H7 (cell line): ENCODE results near the gene MAFB. TPM values are rescaled to one million over a fixed set of nuclear protein-coding genes. Genes with fewer than 3 reads are reported as not detected.
A peak's percentile ranks its signal among the peaks of the same experiment; 100 is the strongest.

Source experiments
- DNase-seq: peaks from one replicate; pipeline ENCODE4 v3.0.0; 2012
- H3K27me3 ChIP-seq: 2 replicates; pipeline ENCODE4 v1.6.0; 2011; ENCODE audit warnings: mild to moderate bottlenecking, low read length; ENCODE audit not compliant: control insufficient read depth, insufficient read depth
- H3K36me3 ChIP-seq: replicated peaks from 2 replicates; pipeline ENCODE4 v1.5.1; 2011; ENCODE audit warnings: low read length; ENCODE audit not compliant: control insufficient read depth, insufficient read depth
- H3K4me3 ChIP-seq: 2 replicates; pipeline ENCODE4 v1.5.1; 2011; ENCODE audit warnings: low read depth, mild to moderate bottlenecking, control low read depth, low read length, moderate library complexity; ENCODE audit not compliant: insufficient read depth
- total RNA-seq: library from RNA; depleted of rRNA; stranded (reverse); fragments of >200 nt; shearing (Covaris generic); gene quantifications from 2 replicates; pipeline ENCODE4 v1.2.3, GENCODE V29; 2014

MAFB gene
- total RNA-seq, 1 experiment from 2014 or later: 2.4 TPM

DNA sequence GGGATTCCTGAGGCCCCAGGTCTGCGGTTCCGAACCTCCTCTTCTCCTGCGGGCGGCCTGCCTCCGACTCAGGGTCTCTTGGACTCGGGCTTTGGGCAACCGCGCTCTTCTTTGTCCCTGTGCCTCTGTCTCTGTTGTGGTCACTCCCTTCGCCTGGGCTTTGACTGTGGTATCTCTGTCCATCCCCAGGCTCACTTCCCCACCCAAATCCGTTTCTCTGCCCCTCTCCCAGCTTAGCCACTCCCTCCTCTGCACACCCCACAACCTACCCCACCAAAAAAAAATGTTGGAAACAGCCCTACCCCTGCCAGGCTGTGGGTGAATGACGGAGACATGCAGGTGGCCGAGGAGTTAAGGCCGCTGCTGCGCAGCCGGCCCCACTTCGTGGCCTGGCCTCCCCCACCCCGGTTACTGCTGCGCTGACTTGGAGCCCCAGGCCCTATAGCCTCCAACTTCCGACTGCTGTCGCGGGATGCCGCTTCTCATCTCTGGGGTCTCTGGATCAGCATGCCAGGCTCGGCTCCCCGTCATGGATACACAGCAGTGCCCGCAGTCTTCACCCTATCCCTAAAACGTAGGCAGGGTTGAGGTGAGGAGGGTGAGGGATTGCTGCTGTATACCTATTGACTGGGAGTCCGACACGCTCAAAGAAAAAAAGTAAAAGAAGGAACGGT is 2.7 kb upstream of the MAFB start:
- Histone ChIP-seq H3K27me3 (peaks cover 91% of the 10 kb centered on the region), H3K36me3 (no peaks in the 10 kb centered on the region), H3K4me3 (peak overlapping the region; percentile 9; the same call in 1 of the 2 replicates)
- DNase-seq: peak; percentile 67

GRCh38 chr20:40690836-40691565 is 2.0 kb upstream of the MAFB start:
- H3K36me3 ChIP-seq: no peaks in the 10 kb centered on the region
- peaks cover 97% of the 10 kb centered on the region for H3K27me3 ChIP-seq
- peak overlapping the region; percentile 45 for H3K4me3 ChIP-seq
- peak; percentile 62 for DNase-seq

- DNase-seq: peak; percentile 94
- Histone ChIP-seq H3K27me3 (peaks cover 97% of the 10 kb centered on the region), H3K4me3 (peak overlapping the region; percentile 57), H3K36me3 (no peaks in the 10 kb centered on the region)
Observed at GRCh38 chr20:40689943-40690835, 1.2 kb upstream of the MAFB start.

DNA sequence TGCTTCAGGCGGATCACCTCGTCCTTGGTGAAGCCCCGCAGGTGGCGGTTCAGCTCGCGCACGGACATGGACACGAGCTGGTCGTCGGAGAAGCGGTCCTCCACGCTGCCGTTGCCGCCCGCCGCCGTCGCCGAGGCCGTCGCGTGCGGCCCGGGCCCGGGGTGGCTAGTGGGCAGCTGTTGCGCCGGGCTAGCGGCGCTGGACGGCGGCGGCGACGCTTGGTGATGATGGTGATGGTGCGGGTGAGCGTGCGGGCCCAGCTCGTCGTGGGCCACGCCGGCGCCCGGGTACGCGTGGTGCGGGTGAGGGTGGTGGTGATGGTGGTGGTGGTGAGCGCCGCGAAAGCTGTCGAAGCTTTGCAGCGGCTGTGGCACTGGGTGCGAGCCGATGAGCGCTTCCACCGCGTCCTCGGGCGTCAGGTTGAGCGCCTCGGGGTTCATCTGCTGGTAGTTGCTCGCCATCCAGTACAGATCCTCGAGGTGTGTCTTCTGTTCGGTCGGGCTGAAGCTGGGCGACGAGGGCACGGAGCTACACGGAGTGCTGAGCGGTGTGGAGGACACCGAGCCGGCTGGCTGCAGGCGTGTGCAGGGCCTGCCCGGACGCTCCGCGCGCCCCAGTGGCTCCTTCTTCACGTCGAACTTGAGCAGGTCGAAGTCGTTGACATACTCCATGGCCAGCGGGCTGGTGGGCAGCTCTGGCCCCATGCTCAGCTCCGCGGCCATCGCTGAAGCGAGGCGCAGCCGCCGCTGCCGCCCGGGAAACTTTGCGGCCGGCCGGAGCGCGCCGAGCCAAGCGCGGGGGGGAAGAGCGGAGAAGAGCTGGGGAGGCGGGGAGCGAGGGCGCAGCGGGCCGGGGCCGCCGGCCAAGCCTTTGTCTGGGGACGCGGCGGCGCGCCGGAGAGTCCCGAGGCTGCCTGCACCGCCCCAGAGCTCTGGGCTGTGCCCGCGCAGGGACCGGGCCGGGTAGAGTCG is 622 bp downstream of the MAFB start:
- Histone ChIP-seq H3K27me3 (peaks cover 97% of the 10 kb centered on the region), H3K4me3 (peak overlapping the region; percentile 57), H3K36me3 (no peaks in the 10 kb centered on the region)
- no peak for DNase-seq

- Histone ChIP-seq H3K27me3 (peaks cover 97% of the 10 kb centered on the region), H3K36me3 (no peaks in the 10 kb centered on the region), H3K4me3 (peak overlapping the region; percentile 57)
- DNase-seq: peak; percentile 77
Observed at GRCh38 chr20:40687384-40688128, 1.5 kb downstream of the MAFB start.

GRCh38 chr20:40686893-40687292 is 2.1 kb downstream of the MAFB start:
- DNase-seq: peak; percentile 52
- Histone ChIP-seq H3K36me3 (no peaks in the 10 kb centered on the region), H3K27me3 (peaks cover 97% of the 10 kb centered on the region), H3K4me3 (peak overlapping the region; percentile 57)

- Histone ChIP-seq H3K27me3 (peaks cover 97% of the 10 kb centered on the region), H3K4me3 (no peak overlapping the region), H3K36me3 (no peaks in the 10 kb centered on the region)
- DNase-seq: peak; percentile 54
Observed at GRCh38 chr20:40686434-40686882, 2.6 kb downstream of the MAFB start.

DNA sequence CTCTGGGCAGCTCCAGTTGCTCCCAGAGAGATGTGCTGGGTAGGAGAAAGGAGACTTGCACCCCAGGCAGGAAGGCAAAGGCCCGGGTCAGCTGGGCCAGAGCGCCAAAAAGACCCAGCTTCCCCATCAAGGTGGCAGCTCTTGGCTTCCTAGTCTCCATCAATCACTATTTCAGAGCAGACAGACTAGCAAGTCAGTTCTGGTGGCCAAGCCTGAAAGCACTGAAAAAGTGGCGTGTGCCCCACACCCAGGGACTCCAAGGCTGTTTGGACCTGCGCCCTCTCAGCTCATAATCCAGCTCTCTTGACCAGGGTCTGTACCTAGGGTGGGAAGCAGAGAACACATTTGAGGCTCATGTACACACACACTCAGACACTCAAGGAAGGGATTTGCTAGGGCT is 3.7 kb downstream of the MAFB start:
- peaks cover 96% of the 10 kb centered on the region for H3K27me3 ChIP-seq
- H3K4me3 ChIP-seq: no peak overlapping the region
- no peak for DNase-seq
- no peaks in the 10 kb centered on the region for H3K36me3 ChIP-seq

GRCh38 chr20:40683894-40684268 is 5.2 kb downstream of the MAFB start:
- no peaks in the 10 kb centered on the region for H3K36me3 ChIP-seq
- DNase-seq: no peak
- peaks cover 94% of the 10 kb centered on the region for H3K27me3 ChIP-seq
- H3K4me3 ChIP-seq: no peak overlapping the region

- H3K36me3 ChIP-seq: no peaks in the 10 kb centered on the region
- peaks cover 92% of the 10 kb centered on the region for H3K27me3 ChIP-seq
- peak; percentile 76 for DNase-seq
- H3K4me3 ChIP-seq: peak overlapping the region; percentile 28
Observed at GRCh38 chr20:40683221-40683893, 5.7 kb downstream of the MAFB start.

DNA sequence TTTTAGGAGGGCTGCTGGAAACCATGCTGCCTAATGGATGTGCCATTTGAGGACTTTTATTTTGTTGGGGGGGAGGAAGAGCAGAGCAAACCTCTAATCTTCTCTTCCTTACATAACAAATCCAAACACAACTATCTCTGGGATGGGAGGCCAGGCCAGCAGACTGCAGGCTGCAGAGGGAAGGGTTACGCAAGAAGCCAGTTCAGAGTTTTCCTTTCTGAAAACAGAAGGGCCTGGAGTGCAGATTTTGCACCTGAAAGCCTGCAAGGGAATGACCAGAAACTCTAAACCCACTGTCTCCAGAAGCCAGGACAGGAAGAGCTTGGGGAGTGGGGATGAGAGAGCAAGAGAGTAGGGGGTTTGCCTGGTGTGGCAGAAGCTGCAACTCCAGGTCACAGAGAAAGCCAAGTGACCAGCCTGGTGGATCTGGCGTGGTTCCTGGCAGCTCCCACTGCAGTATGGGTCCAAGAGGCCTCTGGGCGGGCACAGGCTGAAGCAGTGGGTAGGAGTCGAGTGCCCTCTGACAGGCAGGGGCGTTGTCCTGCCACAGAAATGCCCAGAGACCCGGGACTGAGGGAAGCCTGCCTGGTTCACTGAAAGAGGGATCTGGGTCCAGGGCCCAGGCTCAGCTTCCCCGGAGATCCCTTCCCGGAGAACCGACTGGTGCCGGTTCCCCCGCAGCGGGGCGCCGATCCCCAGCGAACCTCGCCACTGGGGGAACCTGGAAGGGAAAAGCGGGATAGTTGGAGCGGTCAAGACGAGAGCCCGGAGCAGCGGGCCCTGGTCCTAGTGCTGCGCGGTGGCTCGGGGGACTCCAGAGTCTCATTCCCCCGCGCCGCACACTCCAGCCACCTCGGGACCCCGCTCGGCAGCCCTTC is 6.7 kb downstream of the MAFB start:
- DNase-seq: peak; percentile 72
- H3K36me3 ChIP-seq: no peaks in the 10 kb centered on the region
- H3K27me3 ChIP-seq: peaks cover 82% of the 10 kb centered on the region
- H3K4me3 ChIP-seq: peak overlapping the region; percentile 16; the same call in 1 of the 2 replicates

GRCh38 chr20:40681684-40682083 is 7.4 kb downstream of the MAFB start:
- H3K36me3 ChIP-seq: no peaks in the 10 kb centered on the region
- no peak for DNase-seq
- H3K27me3 ChIP-seq: peaks cover 75% of the 10 kb centered on the region
- H3K4me3 ChIP-seq: no peak overlapping the region
